Gastroesophageal sphincter (tissue), 3 donors: ENCODE measurements around the gene KCNMB1.

Experiments
- EP300 ChIP-seq: sonication (generic); formaldehyde crosslinking; IDR thresholded peaks from one replicate; pipeline ENCODE4 v1.6.1; 2017; ENCODE audit warnings: antibody characterized with exemption, mild to moderate bottlenecking
- POLR2A ChIP-seq, 2 donors: fragments of 450-650 bp; IDR thresholded peaks; one replicate each; pipeline ENCODE4 v1.6.1; 2017; ENCODE audit warnings: antibody characterized with exemption in 2 of 2, mild to moderate bottlenecking in 2 of 2, moderate library complexity in 1 of 2
- POLR2AphosphoS5 ChIP-seq: sonication (generic); formaldehyde crosslinking; IDR thresholded peaks from one replicate; pipeline ENCODE4 v1.6.1; 2017; ENCODE audit warnings: antibody characterized with exemption
- TF ChIP-seq, protein P1 (sequence below), 4 experiments: fragments of 200-600 bp in 2 of 4; fragments of 450-650 bp in 2 of 4; sonication (generic) in 1 of 4; IDR thresholded peaks; one replicate each; pipeline ENCODE4 v1.5.1; 2017 to 2019; ENCODE audit warnings: antibody characterized with exemption in 4 of 4, mild to moderate bottlenecking in 2 of 4, moderate library complexity in 2 of 4

DNA sequence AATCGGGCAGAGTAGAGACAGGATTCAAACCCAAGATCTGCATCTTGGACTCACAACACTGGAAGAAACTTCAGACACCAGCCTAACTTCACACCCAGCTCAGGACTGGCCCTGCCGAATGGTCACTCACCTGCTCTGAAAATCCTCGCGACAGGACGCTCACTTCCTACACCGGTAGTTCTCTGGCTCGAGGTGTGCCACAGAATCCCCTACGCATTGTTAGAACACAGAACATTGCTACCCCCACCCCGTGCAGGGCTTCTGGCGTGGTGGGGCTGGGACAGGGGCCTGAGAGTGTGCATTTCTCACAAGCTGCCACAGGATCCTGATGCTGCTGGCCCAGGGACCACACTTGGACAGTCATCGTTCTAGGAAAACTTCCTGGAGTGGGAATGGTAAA lies 12.1 kb downstream of the KCNMB1 start:
- TF ChIP-seq, protein P1, sequence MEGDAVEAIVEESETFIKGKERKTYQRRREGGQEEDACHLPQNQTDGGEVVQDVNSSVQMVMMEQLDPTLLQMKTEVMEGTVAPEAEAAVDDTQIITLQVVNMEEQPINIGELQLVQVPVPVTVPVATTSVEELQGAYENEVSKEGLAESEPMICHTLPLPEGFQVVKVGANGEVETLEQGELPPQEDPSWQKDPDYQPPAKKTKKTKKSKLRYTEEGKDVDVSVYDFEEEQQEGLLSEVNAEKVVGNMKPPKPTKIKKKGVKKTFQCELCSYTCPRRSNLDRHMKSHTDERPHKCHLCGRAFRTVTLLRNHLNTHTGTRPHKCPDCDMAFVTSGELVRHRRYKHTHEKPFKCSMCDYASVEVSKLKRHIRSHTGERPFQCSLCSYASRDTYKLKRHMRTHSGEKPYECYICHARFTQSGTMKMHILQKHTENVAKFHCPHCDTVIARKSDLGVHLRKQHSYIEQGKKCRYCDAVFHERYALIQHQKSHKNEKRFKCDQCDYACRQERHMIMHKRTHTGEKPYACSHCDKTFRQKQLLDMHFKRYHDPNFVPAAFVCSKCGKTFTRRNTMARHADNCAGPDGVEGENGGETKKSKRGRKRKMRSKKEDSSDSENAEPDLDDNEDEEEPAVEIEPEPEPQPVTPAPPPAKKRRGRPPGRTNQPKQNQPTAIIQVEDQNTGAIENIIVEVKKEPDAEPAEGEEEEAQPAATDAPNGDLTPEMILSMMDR (IDR thresholded peaks at IDR 0.05), result no peak
- TF ChIP-seq POLR2AphosphoS5 (no peak), POLR2A (IDR thresholded peaks at IDR 0.05) (no peak), EP300 (no peak)
